Right hindlimb (tissue), 1 donor: ENCODE data around the gene M6PR.
A peak's percentile ranks its signal among the peaks of the same experiment; 100 is the strongest.
"Not testable (repeated sequence)": the region's sequence is repeated elsewhere in the genome, so short reads cannot be mapped to it uniquely, and the experiment has no call there.

Experiments
- DNase-seq: peaks from one replicate; pipeline ENCODE4 v3.0.0-alpha.2; 2018

The M6PR gene

DNA sequence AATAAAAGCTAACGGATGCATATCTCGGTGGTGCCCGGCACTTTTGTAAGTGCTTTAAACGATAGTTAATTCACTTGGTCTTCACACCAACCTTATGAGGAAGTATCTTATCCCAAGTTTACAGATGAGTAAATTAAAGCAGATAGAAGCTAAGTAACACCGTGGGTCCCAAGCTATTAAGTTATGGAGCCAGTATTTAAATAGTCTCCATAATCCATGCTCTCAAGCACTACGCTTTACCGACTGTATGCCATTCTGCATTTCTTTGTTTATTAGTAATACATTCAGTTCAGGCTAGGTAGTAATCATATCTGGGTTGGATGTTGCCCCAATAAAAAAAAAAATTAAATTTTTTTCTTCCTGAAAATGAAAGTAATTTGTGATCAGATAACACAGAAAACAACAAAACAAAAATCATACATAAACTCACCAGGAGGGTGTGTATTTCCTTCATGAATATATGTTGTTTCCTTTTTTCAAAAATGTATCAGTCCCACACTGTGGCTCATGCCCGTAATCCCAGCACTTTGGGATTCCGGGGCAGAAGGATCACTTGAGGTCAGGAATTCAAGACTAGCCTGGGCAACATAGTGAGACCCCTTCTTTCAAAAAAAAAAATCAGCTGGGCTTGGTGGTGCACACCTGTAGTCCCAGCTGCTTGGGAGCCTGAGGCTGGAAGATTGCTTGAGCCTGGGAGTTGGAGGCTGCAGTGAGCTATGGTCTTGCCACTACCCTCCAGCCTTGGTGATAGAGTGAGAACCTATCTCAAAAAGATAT, 1.4 kb upstream of the M6PR start:
- DNase-seq = no peak

DNA sequence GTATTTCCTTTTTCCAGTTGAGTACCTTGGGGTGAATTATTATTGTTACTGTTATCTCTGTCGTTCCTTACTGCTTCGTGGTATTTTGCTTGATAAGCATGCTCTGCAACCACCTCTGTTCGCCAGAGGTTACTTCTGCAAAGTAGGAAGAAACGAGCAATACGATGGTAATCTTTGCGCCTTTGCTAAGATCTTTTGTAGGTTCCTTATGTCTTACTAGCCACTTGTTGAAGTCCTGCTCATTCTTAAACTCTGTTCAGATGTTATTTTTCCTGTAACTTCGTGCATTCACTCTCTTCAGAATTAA, 729 bp upstream of the M6PR start:
- no peak for DNase-seq

GRCh38 chr12:8948701-8949341, 624 bp downstream of the M6PR start:
- peak; percentile 37 for DNase-seq

DNA sequence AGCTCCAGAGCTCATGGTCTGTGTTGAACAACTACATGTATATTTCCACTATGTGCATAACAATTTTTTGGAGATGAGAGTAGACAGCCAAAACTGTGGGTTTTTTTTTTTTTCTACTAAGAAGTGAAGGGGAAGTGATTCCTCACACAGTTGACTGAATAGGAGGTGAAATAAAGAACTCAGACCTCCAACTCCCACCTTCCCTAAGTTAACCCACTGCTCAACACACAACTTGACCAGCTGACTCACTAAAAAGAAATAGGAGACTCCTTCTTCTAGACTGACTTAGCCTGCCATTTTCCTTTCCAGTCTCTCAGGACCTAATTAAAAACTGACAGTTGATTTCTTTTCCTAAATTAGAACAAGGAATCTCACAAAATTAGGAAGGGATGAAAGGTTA, 1.7 kb downstream of the M6PR start:
- no peak for DNase-seq

GRCh38 chr12:8946733-8947132, 2.7 kb downstream of the M6PR start:
- no peak for DNase-seq

- DNase-seq = no peak
These were observed 5.8 kb downstream of the M6PR start for GRCh38 chr12:8943565-8944186.

GRCh38 chr12:8941691-8942478, 7.6 kb downstream of the M6PR start:
- no peak for DNase-seq

- not testable (repeated sequence) for DNase-seq
These were observed 11.5 kb downstream of the M6PR start for GRCh38 chr12:8937842-8938442.

DNA sequence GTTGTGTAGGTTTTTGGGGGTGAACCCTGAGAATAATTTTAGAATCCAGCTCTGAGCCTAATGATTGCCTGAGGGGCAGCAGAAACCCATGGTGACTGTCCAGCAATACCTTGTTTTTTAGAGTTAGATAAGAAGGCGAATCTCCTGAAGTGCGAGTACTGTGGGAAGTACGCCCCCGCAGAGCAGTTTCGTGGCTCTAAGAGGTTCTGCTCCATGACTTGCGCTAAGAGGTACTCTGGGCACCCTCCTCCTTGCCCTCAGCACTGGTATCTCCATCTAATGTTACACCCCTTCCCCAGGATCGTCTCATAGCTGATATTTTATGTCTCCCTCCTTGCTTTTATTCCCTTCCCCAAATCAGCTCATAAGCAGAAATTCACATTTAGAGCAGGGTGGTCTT, 12.7 kb downstream of the M6PR start:
- no peak for DNase-seq

GRCh38 chr12:8934080-8934479, 15.4 kb downstream of the M6PR start:
- not testable (repeated sequence) for DNase-seq

DNA sequence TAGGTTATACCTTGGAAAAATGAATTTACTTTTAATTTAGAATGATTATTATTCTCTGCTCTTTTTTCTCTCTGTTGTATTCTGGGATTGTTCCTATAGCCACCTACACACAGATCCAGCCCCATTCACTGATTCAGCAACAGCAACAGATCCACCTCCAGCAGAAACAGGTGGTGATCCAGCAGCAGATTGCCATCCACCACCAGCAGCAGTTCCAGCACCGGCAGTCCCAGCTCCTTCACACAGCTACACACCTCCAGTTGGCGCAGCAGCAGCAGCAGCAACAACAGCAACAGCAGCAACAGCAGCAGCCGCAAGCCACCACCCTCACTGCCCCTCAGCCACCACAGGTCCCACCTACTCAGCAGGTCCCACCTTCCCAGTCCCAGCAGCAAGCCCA, 17.0 kb downstream of the M6PR start:
- not testable (repeated sequence) for DNase-seq

- DNase-seq = not testable (repeated sequence)
These were observed 18.7 kb downstream of the M6PR start for GRCh38 chr12:8930655-8931323.

- DNase-seq = no peak
These were observed 26.9 kb downstream of the M6PR start for GRCh38 chr12:8922544-8922943.

DNA sequence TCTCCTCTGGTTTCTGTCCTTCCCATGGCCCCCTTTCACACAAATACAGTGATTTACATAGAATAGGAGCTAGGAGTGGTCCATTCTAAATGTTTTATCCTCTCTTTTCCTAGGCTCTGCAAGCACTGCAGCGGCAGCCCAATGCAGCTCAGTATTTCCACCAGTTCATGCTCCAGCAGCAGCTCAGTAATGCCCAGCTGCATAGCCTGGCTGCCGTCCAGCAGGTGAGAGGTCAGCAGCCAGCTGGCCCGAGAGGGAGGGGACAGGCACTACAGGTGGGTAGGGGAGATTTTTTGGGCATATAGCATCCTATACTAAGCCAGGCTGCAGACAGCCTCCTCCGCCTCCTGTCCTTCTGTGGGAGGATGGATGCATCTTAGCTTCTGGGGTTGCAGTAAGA, 29.8 kb downstream of the M6PR start:
- DNase-seq = not testable (repeated sequence)

DNA sequence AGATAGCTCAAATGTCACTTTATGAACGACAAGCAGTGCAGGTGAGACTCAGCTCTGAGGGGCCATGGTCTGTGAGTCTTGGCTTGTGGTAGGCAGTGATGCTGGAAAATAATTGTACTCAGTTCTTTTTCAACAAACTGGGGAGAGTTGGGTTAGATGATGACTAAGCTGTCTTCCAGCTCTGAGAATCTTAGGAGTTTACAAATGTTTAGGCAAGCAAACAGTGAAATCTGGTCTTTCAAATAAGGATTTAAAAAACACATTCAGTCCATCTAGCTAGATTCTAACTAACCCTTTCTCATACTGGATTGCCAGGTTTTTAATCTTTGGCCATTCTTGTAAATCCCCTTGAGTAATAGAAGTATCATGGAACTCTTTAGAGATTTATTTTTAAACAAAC, 31.7 kb downstream of the M6PR start:
- DNase-seq = no peak

GRCh38 chr12:8917031-8917430, 32.4 kb downstream of the M6PR start:
- DNase-seq = no peak

DNA sequence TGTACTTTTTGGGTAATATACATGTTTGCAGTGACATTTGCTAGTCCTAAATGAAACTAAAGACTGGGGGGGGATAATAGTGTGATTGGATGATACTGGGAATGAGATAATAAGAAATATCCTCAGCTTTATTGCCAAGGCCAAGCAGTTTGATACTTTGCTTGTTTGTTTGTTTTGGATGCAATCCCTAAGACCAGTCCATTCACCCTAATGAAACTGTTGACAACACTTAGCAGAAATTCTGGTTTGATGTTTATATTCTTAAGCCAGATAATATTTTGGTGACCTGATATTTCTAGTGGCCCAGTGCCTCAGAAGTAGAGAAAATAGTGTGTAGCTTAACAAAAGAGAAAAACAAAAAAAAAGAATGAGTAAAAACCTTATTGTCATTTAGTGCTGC, 33.3 kb downstream of the M6PR start:
- DNase-seq = no peak

- peak; percentile 75 for DNase-seq
These were observed 34.5 kb downstream of the M6PR start for GRCh38 chr12:8914716-8915526.

DNA sequence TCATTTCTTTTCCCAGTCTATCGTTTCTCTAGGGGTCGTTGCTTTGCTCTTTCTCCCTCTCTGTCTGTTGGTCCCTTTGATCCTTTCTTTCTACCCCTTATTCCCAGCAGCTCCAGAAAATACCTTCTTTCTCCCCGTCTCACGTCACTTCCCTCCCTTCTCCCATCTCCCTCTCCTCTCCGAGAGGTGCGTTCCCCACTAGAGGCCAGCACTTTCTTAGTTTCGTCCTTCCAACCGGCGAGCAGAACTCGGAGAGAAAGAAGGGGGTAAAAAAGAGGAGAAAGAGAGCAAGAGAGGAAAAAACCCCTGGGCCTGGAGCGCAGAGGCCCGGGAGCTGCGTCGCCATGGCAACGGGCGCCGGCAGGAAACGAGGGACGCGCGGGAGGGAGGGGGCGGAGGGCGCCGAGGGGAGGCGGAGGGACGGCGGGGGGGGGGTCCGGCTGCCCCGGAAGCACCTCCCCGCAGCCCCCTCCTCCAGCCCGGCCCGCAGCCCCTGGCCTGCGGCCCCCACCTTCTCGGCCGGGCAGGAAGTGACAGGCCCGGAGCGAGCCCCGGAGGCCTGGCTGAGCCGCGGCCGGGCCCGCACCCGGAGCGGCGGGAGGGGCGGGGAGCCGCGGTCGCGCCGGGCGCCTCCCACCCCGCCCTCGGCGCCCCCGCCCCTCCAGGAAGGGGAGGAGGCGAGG, 35.3 kb downstream of the M6PR start, which contains the start of gene PHC1:
Gene PHC1, plus strand, starts transcription at position 477 of the 683 bp plus-strand sequence. CDS start 3,169 bp downstream, outside the sequence.
- DNase-seq = peak; percentile 94

DNA sequence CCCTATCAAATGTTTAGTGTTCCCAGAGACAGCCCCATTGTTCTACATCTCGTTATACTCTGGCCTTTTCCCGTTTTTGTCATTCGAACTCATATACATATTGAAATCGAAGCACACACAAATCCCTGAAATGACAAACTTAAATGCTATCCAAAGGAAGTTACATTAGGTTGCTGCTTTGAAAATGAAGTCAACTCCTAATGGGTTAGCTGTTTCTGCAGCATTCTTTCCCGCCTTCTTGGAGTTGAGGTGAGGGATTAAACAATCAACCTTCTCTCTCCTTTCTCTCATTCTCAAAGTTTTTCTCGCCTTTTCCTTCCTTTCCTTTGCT, 35.8 kb downstream of the M6PR start:
- DNase-seq = no peak

DNA sequence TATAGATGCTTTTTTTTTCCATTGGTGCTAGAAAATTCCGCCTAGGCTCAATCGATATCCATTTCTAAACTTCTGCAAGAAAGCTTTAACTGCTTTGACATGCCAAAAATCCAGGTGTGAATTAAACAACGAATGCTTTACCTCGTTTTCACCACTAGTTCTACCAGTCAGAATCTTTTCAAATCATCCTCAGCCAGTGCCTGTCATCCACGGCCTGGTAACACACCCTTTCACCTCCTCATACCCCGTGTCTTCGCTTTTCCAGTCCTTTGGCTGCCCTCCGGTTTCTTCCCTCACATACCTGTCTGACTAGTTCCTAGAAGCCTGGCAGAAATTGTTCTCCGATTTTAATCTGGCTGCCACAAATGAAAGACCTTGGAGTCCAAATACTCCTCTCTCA, 36.5 kb downstream of the M6PR start:
- peak; percentile 21 for DNase-seq
